ENCODE results near the gene FNIP2.

Gene FNIP2

DNA sequence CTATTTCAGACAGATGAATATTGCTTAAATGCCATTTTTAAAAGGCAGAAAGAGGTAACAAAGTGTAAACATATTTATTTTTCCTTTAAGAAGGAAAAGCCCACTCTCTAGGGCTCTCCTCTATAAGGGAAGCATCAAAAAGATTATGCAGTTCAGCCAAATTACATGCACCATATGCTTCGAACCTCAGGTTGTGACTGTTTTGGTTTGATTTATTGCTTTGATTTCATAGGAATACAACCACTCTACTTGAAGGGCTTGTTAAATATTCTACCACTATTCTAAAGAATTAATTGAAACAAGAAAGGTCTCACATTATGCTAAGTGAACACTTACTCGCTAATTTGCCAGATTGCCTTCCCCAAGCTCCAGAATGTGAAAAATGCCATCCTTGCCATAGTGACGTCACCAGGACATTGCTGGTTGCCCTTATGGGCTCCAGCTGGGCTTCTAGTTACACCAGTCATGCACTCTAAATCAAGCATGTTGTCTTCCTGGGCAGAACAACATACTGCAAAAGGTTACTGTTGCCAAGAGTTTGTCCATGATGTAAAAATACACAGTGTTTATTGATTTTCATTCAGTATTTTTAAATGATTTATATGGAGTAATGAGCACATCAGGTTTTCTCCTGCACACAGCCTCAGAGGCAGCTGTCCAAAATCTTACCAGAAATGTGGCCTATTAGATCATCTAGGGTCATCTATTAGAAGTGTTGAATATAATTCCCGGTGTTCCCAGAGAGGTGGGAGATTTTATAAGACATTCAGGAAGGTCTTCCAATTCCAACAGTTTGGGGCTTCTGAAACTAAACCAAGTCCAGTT, 169.6 kb downstream of the FNIP2 start:
- no peak for TF ChIP-seq CREB1 (IDR thresholded peaks at IDR 0.05; ENCODE audit: low read depth)
- TF ChIP-seq TEAD4 (IDR thresholded peaks at IDR 0.05): 0 out of 2 replicates have a peak, but pooled peaks have one; percentile 5

- TF ChIP-seq REST (IDR thresholded peaks at IDR 0.05; ENCODE audit: low read depth) (no peak), TEAD4 (IDR thresholded peaks at IDR 0.05) (no peak), CREB1 (IDR thresholded peaks at IDR 0.05; ENCODE audit: low read depth) (no peak), YY1 (IDR thresholded peaks at IDR 0.05; ENCODE audit: low read depth) (no peak), MAX (IDR thresholded peaks at IDR 0.05) (no peak), TAF1 (IDR thresholded peaks at IDR 0.05; ENCODE audit: low read depth) (no peak), NFIC (IDR thresholded peaks at IDR 0.05) (no peak), TCF12 (IDR thresholded peaks at IDR 0.05; ENCODE audit: low read depth) (no peak), EP300 (IDR thresholded peaks at IDR 0.05; ENCODE audit: borderline replicate concordance) (no peak), RAD21 (IDR thresholded peaks at IDR 0.05; ENCODE audit: low read depth) (no peak), ZBTB7A (IDR thresholded peaks at IDR 0.05; ENCODE audit: low read depth) (no peak), EGR1 (IDR thresholded peaks at IDR 0.05) (no peak), CEBPB (IDR thresholded peaks at IDR 0.05) (no peak), FOXM1 (IDR thresholded peaks at IDR 0.05; ENCODE audit: borderline replicate concordance, low read depth) (no peak), USF1 (IDR thresholded peaks at IDR 0.05) (no peak)
Observed at GRCh38 chr4:158940271-158940670, 171.4 kb downstream of the FNIP2 start.

- TF ChIP-seq TEAD4 (IDR thresholded peaks at IDR 0.05) (no peak), RAD21 (IDR thresholded peaks at IDR 0.05; ENCODE audit: low read depth) (no peak), NFIC (IDR thresholded peaks at IDR 0.05) (no peak), EGR1 (IDR thresholded peaks at IDR 0.05) (no peak), ZBTB7A (IDR thresholded peaks at IDR 0.05; ENCODE audit: low read depth) (no peak), TAF1 (IDR thresholded peaks at IDR 0.05; ENCODE audit: low read depth) (no peak), YY1 (IDR thresholded peaks at IDR 0.05; ENCODE audit: low read depth) (no peak)
Observed at GRCh38 chr4:158941321-158941720, 172.5 kb downstream of the FNIP2 start.

DNA sequence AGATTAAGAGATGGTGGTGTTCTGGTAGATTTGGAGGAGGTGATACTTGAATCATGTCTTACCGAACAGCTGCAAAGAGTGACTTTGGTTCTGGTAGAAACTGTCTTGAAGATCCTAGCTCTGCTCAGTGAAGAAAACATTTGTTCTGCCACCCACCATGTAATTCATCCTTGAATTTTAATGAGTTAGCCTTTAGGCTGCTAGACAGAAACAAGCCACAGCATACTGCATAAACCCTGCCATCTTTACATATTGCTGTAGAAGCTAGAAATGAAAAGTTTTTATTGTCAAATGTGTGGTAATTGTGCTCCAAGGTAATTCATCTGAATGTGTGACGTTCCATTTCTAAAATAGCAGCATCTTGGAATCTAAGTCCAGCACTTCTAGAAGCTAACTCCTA, 173.1 kb downstream of the FNIP2 start:
- TF ChIP-seq ZBTB7A (IDR thresholded peaks at IDR 0.05; ENCODE audit: low read depth) (no peak), TEAD4 (IDR thresholded peaks at IDR 0.05) (no peak), EGR1 (IDR thresholded peaks at IDR 0.05) (no peak), TCF12 (IDR thresholded peaks at IDR 0.05; ENCODE audit: low read depth) (no peak), MAX (IDR thresholded peaks at IDR 0.05) (no peak), TAF1 (IDR thresholded peaks at IDR 0.05; ENCODE audit: low read depth) (no peak), YY1 (IDR thresholded peaks at IDR 0.05; ENCODE audit: low read depth) (no peak), CEBPB (IDR thresholded peaks at IDR 0.05) (no peak), NFIC (IDR thresholded peaks at IDR 0.05) (no peak), EP300 (IDR thresholded peaks at IDR 0.05; ENCODE audit: borderline replicate concordance) (no peak), REST (IDR thresholded peaks at IDR 0.05; ENCODE audit: low read depth) (no peak), CREB1 (IDR thresholded peaks at IDR 0.05; ENCODE audit: low read depth) (no peak), RAD21 (IDR thresholded peaks at IDR 0.05; ENCODE audit: low read depth) (no peak), USF1 (IDR thresholded peaks at IDR 0.05) (no peak), FOXM1 (IDR thresholded peaks at IDR 0.05; ENCODE audit: borderline replicate concordance, low read depth) (no peak)

DNA sequence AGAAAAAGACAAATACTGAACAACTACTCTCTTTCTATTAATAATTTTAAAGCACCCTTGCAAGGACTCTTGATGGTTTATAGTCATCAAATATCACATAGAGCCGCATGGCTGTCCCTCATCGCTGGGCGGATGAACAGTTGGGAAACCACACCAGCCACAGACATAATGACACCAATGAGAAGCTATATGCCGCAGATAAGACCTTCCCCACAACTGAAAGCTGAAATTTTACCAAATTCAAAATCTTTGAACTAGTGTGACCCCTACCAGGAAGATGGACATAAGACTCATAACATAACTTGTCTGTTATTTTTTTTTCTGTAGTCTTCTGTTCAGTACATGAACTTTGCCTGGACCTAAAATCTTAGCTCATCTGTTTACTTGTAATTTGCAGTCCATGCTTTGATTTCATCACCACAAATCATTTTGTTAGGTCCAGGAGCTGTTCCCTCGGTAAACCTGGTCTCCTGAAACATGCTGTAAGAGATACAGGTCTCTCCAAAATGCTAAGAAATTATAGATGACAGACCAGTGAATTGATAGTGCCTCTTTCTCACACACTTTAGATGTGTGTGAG, 176.8 kb downstream of the FNIP2 start:
- no peak for TF ChIP-seq YY1 (IDR thresholded peaks at IDR 0.05; ENCODE audit: low read depth)
- no peak for TF ChIP-seq FOXM1 (IDR thresholded peaks at IDR 0.05; ENCODE audit: borderline replicate concordance, low read depth)
- TF ChIP-seq ZBTB7A (IDR thresholded peaks at IDR 0.05; ENCODE audit: low read depth): no peak
- no peak for TF ChIP-seq CEBPB (IDR thresholded peaks at IDR 0.05)
- no peak for TF ChIP-seq TAF1 (IDR thresholded peaks at IDR 0.05; ENCODE audit: low read depth)
- no peak for TF ChIP-seq CREB1 (IDR thresholded peaks at IDR 0.05; ENCODE audit: low read depth)
- TF ChIP-seq EP300 (IDR thresholded peaks at IDR 0.05; ENCODE audit: borderline replicate concordance): no peak
- TF ChIP-seq TEAD4 (IDR thresholded peaks at IDR 0.05): no peak
- no peak for TF ChIP-seq NFIC (IDR thresholded peaks at IDR 0.05)
- no peak for TF ChIP-seq USF1 (IDR thresholded peaks at IDR 0.05)
- no peak for TF ChIP-seq MAX (IDR thresholded peaks at IDR 0.05)
- no peak for TF ChIP-seq TCF12 (IDR thresholded peaks at IDR 0.05; ENCODE audit: low read depth)
- TF ChIP-seq RAD21 (IDR thresholded peaks at IDR 0.05; ENCODE audit: low read depth): no peak
- TF ChIP-seq EGR1 (IDR thresholded peaks at IDR 0.05): no peak
- no peak for TF ChIP-seq REST (IDR thresholded peaks at IDR 0.05; ENCODE audit: low read depth)
